ENCODE results near the gene IGF2BP3.

GRCh38 chr7:23403970-23404369 is 66.3 kb downstream of the IGF2BP3 start:
- TF ChIP-seq CTCF (IDR thresholded peaks at IDR 0.05) (no peak), POLR2A (IDR thresholded peaks at IDR 0.05) (no peak), POLR2AphosphoS5 (IDR thresholded peaks at IDR 0.05) (no peak)

Measured in breast epithelium (tissue), 3 donors.